ENCODE measurements around the gene ZNF69.
A peak's percentile ranks its signal among the peaks of the same experiment; 100 is the strongest.
"Not testable (repeated sequence)": the region's sequence is repeated elsewhere in the genome, so short reads cannot be mapped to it uniquely, and the experiment has no call there.

Gene ZNF69

DNA sequence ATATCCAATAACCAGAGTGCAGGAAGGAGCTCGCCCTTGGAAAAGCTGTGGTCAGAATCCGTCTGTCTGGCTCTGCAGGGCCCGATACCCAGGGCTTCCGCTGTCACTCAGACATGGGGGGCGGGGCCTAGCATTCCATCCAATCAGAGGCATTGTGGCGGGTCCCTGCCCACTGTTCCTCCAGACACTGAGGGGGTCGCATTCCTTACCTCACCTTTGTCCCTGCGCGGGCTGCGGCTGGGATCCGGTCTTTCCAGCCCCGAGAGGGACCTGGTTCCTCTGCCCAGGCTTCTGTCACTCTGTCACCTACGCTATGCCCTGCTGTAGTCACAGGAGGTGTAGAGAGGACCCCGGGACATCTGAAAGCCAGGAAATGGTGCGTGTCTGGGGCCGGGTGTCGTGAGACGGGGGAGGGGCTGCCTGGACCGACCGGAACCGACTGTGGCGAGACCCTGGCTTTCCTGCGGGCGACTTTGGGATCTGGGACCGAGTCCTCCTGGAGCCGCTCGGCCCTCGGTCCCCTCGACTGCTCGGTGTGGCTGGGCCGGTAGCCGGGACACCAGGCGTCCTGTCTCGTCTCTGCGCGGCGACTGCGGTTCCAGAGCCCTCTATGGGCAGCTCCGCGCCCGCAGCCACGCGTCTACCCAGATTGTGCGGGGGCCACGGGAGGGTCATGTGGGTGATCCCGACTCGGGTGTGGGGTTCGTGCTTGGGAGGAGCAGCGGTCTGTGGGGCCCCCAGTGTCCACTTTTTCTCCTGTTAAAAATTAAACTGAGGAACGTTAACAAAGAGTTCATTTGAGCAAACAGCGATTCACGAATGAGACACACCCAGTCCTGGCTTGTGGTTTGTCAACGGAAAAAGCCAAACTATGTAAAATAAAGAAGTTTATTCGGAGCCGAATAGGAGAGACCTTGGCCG lies at the start of gene ZNF69:
TSS of gene ZNF69 (plus strand) at position 172 of the 921 bp plus-strand sequence. CDS start at position 314, 142 bp downstream.
- DNase-seq (ENCODE audit: low read depth): peak; percentile 44

DNA sequence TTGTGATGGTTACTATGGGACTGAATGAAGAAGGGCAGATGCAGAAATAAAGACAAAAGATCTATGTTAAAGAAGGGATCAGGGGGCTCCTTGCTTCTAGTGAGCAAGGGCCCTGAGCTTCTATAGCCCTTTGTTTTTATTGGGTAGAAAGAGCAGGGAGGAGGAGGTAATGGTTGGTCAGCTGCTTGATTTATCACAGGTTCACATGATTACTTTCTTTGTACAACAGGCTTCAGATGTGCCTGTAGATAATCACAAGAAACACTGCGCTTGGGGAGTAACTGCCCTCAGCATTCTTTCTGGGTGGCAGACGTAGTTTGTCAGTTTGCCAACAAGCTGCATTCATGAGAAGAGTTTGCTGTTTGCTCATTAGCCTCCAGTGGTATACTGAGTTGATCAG lies 43.9 kb upstream of the ZNF69 start:
- no peak for DNase-seq (ENCODE audit: low read depth)

DNA sequence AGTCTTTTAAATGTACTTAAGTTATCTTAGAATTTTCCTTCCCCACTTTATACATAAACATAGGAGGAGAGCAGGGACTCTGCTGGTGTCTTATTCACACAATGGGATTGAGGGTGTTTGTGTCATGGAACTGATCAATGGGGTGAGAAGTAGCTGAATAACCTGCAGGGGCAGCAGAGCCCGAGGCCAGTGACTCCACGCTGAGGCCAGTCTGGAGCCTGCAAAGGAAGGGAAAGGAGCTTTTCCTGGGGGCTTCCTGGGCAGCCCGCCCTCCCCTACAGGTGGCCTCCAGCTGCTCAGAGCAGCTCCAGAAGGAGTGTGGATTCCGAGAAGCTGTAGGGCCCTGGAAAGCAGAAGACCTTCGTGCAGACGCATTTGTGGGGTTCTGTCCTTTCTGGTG lies 40.0 kb upstream of the ZNF69 start:
- not testable (repeated sequence) for DNase-seq (ENCODE audit: low read depth)

DNA sequence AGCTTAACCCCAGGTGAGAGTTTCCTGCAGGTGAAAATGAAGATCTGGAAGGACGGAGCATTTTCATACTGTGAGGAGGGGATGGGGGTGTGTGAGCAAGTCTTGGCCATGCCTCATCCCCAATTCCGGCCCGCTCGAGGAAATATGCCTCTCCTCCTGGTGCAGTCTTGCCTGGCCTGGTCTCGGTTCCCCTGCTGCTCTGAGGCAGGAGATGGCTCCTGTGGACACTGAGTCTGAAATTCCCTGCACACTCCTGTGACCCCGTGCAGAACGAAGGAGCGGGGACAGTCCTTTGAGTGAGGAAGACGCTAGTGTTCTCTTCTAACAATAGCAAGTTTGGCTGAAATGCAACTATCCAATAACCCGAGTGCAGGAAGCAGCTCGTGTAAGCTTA lies 39.4 kb upstream of the ZNF69 start:
- DNase-seq (ENCODE audit: low read depth): no peak

DNA sequence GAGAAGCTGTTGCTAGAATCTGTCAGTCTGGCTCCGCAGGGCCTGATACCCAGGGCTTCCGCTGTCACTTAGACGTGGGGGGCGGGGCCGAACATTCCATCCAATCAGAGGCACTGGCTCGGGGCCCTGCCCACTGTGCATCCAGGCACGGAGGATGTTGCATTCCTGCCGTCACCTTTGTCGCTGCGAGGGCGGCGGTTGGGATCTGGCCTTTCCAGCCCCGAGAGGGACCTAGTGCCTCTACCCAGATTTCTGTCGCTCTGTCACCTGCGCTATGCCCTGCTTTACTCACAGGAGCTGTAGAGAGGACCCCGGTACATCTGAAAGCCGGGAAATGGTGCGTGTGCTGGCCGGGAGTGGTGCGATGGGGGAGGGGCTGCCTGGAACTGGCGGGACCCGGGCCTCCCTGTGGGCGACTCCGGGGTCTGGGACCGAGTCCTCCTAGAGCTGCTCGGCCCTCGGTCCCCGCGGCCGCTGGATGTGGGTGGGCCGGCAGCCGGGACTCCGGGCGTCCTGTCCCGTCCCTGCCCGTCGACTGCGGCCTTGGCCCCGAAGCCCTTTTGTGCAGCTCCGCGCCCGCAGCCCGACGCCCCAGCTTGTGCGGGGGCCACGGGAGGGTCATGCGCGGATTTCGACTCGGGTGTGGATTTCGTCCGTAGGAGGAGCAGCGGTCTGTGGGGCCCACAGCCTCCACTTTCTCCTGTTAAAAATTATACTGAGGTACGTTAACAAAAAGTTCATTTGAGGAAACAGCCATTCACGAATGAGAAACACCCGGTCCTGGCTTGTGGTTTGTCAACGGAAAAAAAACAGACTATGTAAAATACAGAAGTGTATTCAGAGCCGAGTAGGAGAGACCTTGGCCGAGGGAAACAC lies 38.8 kb upstream of the ZNF69 start, which contains the start of gene ZNF439:
TSS of gene ZNF439 (plus strand) at position 133 of the 876 bp plus-strand sequence. CDS start at position 275, 142 bp downstream.
- peak; percentile 44 for DNase-seq (ENCODE audit: low read depth)

DNA sequence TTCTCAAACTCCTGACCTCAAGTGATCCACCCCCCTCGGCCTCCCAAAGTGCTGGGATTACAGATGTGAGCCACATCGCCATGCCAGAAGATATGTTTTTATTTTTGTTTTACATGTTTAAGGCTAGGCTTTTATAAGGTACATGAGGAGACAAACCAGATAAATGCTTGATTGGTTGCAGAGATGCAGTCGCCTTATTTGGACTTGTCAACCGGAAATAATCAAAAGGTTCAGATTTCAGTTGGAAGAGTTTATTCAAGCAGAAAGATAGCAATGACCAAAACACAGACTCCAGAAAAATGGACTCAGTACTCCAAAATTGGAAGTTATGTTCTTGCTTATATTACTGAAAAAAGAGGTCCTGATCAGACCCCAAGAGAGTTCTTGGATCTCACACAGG lies 37.3 kb upstream of the ZNF69 start:
- DNase-seq (ENCODE audit: low read depth): not testable (repeated sequence)

DNA sequence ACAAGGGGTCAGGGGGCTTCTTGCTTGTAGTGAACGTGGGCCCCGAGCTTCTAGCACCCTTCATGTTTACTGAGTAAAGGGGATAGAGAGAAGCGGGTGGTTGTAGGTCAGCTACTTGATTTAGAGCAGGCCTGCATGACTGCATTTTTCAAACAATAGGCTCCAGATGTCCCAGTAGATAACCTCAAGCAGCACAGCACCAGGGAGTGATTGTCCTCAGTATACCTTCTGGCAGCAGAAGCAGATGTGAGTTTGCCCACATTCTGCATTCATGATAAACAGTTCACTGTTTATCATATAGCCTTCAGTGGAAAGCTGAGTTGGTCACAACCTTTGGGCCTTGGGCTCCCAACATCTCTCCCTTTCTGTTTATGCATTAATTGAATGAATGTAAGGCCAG lies 34.2 kb upstream of the ZNF69 start:
- no peak for DNase-seq (ENCODE audit: low read depth)

DNA sequence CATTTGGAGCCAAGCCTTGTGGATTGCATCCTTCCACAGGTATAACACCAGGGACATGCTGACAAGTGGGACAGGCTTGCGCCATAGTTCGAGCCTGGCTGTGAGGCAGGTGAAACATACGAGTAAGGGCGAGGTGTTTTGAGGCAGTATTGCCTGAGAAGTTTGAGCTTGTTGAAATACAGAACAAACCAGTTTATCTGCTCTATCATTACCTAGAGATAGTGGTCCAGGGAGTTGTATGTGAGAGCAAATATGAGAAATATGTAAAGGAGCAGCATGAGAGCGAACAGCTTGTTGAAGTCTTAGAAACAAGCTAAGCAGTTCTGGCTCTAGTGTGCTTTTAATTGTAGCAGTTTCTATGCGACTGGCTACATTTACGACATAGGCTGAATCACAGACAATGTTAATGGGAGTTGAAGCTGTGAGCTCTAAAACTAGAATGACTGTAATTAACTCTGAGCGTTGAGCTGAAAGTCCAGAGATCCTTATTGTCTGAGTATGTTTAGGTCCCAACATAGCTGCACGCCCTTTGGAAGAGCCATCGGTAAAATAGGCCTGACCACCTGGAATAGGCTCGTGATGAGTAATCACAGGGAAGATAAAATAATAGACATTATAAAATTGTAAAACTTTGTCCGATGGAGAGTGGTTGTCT lies 30.9 kb upstream of the ZNF69 start:
- no peak for DNase-seq (ENCODE audit: low read depth)

DNA sequence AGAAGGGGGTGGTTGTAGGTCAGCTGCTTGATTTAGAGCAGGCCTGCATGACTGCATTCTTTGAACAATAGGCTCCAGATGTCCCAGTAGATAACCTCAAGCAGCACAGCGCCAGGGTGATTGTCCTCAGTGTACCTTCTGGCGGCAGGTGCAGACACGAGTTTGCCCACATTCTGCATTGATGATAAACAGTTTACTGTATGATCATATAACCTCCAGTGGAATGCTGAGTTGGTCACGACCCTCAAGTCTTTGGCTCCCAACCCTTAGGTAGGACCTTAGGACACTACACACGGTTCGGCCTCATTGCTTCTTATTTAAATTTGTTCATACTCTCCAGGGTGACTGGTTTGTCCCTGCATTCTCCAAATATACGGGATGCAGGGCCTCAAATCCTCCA lies 26.9 kb upstream of the ZNF69 start:
- no peak for DNase-seq (ENCODE audit: low read depth)

DNA sequence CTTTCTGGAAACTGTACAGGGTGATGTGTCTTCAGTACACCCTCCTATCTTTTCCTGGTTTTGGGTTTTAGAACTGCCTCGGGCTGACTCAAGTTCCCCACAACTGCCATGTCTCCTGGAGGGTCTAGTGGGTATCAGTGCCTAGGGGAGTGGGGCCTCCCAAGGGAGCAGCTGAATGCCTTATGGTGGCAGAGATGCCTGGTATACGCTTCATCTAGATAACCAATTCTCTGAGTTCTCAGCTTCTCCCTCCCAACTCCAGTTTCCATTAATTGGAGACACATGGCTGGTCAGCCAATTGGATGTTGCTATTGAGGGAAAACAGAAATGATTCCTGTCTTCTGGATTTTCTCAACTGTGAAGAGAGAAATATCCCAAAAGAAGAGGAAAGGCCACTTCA lies 26.3 kb upstream of the ZNF69 start:
- no peak for DNase-seq (ENCODE audit: low read depth)

DNA sequence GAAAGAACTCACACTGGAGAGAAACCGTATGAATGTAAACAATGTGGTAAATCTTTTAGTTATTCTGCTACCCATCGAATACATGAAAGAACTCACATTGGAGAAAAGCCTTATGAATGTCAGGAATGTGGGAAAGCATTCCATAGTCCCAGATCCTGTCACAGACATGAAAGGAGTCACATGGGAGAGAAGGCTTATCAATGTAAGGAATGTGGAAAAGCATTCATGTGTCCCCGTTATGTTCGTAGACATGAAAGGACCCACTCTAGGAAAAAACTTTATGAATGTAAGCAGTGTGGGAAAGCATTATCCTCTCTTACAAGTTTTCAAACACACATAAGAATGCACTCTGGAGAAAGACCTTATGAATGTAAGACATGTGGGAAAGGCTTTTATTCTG lies 19.8 kb upstream of the ZNF69 start:
- not testable (repeated sequence) for DNase-seq (ENCODE audit: low read depth)

DNA sequence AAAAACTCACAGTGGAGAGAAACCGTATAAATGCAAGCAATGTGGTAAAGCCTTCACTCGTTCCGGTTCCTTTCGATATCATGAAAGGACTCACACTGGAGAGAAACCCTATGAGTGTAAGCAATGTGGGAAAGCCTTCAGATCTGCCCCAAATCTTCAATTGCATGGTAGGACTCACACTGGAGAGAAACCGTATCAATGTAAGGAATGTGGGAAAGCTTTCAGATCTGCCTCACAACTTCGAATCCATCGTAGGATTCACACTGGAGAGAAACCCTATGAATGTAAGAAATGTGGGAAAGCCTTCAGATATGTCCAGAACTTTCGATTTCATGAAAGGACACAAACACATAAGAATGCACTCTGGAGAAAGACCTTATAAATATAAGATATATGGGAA lies 19.4 kb upstream of the ZNF69 start:
- DNase-seq (ENCODE audit: low read depth): no peak

DNA sequence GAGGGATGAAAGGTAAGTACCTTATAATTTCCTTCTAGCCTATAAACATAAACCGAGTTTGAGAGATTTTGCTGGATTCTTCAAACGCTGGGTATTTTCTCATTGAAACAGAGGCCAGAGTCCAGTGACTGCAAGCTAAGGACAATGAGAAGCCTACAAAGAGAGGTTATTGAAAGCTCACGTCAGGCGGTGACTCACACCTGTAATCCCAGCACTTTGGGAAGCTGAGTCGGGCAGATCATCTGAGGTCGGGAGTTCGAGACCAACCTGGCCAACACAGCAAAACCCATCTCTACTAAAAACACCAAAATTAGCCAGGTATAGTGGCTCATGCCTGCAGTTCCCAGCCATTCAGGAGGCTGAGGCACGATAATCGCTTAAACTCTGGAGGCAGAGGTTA lies 15.0 kb upstream of the ZNF69 start:
- DNase-seq (ENCODE audit: low read depth): no peak

DNA sequence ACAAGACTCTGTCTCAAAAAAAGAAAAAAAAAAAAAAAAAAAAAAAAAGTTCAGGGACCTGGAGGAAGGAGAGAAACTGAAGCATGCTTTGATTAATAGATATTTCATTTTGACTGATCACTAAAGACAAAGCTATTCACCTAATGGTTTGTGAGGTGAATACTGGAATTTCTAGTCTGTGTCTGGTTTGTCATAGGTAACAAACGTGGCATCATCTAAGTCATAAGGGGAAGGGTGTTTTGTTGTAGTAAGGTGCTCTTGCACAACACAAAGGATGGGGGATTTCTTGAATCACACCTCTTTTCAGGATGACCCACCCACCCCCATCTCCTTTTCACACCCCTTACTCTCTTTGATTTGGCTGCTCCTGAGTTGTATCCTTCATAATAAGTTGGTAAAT lies 13.8 kb upstream of the ZNF69 start:
- no peak for DNase-seq (ENCODE audit: low read depth)

DNA sequence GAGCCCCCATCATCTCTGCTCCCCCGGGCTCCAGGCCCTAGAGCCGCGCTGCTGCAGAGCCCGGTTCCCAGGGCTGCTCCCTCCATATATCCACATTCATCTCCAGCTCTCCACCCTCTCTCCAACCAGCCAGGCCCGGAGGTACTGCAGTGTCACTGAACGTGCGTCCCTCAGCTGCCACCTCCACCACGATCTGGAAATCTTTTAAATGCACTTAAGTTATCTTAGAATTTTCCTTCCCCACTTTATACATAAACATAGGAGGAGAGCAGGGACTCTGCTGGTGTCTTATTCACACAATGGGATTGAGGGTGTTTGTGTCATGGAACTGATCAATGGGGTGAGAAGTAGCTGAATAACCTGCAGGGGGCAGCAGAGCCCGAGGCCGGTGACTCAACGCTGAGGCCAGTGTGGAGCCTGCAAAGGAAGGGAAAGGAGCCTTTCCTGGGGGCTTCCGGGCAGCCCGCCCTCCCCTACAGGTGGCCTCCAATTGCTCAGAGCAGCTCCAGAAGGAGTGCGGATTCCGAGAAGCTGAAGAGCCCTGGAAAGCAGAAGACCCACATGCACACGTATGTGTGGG lies 7.8 kb upstream of the ZNF69 start:
- not testable (repeated sequence) for DNase-seq (ENCODE audit: low read depth)

DNA sequence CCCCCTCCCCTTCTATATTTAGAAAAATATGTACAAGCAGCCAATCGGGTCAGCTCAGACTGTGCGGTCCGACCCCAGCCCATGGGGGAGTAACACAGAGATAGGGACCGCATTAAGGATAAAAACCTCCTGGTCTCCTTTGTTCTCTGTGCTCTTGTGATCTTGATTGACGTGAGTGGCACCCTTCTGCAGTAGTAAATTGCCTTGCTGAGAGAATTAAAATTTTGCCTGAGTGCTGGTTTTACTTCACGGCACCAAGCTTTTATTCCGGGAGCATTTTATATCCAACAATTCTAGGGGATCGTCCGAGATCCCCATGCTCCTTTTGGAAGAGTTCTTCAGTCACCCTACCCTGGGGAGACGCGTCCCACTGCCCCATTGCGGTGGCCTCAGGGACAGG lies 7.0 kb upstream of the ZNF69 start:
- DNase-seq (ENCODE audit: low read depth): no peak

DNA sequence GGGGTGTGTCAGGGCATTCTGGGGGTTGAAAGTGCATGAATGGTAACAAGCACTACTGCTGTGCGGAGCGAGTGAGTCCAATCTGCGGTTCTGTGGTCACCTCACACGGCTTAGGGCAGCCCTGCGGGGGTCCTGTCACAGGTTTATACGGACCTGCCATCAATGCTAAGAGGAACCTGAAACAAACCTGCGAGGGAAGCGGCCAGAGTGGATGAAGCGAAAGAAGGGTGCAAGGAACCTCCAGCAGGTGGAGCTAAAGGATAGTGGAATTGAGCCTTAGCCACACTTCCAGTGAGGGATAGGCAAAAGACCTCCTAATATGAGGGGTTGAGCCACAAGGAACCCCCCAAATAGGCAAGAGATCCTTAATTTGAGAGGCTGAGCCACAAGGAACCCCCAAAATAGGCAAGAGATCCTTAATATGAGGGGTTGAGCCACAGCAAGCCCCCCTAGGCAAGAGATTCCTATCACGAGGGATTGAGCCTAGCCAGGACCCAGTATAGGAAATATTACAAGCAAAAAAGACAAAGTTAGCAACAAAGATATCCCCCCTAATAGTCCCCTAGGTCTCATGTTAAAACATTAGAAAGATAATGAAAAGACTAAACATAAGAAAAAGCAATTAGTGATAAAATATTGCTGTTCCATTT lies 6.3 kb upstream of the ZNF69 start:
- DNase-seq (ENCODE audit: low read depth): peak; percentile 20

DNA sequence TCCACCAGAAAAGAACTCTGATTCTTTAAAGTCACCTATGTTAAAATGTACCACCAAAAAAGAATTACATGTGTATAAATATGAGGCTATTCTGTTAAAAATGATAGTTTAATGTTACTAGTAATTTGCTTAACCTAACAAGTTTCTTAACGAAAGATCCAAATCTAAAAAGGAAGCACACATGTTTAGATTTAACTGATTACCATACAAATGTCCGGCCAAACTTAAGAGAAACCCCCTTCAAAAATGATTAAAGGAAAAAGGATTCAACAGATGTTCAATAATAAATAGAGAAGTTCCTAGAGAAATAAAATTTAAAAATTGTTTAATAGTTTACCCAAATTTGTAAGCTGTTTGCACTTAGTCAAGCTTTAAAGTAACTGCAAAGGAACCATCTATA lies 5.0 kb upstream of the ZNF69 start:
- DNase-seq (ENCODE audit: low read depth): no peak

DNA sequence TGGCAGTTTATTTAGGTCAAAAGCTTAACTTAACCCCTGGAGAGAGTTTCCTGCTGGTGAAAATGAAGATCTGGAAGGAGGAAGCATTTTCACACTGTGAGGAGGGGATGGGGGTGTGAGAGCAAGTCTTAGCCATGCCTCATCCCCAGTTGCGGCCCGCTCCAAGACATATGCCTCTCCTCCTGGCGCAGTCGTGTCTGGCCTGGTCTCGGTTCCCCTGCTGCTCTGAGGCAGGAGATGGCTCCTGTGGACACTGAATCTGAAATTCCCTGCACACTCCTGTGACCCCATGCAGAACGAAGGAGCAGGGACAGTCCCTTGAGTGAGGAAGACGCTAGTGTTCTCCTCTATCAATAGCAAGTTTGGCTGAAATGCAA lies 360 bp upstream of the ZNF69 start:
- no peak for DNase-seq (ENCODE audit: low read depth)

DNA sequence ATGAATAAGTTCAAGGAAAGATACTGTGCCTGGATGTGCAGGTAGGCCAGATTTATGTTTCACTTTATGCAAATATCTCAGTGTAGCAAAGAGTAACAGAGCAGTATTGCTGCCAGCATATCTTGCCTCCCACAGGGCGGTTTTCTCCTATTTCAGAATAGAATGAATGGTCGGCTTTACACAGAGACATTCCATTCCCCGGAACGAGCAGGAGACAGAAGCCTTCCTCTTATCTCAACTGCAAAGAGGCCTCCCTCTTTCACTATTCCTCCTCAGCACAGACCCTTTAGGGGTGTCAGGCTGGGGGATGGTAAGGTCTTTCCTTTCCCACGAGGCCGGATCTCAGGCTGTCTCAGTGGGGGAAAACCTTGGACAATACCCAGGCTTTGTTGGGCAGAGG lies 2.3 kb downstream of the ZNF69 start:
- not testable (repeated sequence) for DNase-seq (ENCODE audit: low read depth)

DNA sequence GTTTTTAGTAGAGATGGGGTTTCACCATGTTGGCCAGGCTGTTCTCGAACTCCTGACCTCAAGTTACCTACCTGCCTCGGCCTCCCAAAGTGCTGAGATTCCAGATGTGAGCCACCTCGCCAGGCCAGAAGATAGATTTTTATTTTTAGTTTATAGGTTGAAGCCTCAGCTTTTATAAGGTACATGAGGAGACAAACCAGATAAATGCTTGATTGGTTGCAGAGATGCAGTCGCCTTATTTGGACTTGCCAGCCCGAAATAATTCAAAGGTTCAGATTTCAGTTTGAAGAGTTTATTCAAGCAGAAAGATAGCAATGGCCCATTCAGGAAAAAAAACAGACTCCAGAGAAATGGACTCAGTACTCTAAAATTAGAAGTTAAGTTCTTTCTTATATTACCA lies 3.1 kb downstream of the ZNF69 start:
- no peak for DNase-seq (ENCODE audit: low read depth)

DNA sequence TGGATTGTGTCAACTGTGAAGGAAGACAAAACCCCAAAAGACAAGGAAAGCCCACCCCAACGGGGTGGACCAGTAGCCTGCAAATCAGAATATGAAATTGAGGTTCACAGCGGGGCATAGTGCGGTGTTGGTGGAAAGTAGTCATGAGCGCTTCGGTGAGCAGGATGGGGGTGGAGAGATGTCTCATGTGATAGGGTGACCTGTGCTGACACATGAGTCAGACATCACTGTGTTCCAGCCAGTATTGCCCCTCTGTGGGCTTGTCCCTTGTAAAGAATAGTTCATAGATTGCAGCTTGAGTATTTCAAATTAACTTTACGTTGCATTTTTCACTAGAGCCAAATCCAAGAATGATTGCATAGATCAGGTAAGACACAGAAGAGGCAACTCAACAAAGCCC lies 7.3 kb downstream of the ZNF69 start:
- DNase-seq (ENCODE audit: low read depth): no peak

All from GM04504 (cell line).